Measurements from ENCODE around the gene KCNK17. TPM values are rescaled to one million over a fixed set of nuclear protein-coding genes. Genes with fewer than 3 reads are reported as not detected.

The KCNK17 gene
- total RNA-seq, 1 experiment from 2014 or later = not detected

GRCh38 chr6:39250507-39250906 is 63.7 kb downstream of the KCNK17 start:
- no peak for TF ChIP-seq CTCF (IDR thresholded peaks at IDR 0.05; ENCODE audit: unreplicated experiment)
- Mint-ChIP-seq H3K4me1 (ENCODE audit: insufficient read depth, unreplicated experiment) (no peaks in the 10 kb centered on the region), H3K4me3 (ENCODE audit: unreplicated experiment) (no peak overlapping the region), H3K9me3 (ENCODE audit: unreplicated experiment) (peaks cover 8% of the 10 kb centered on the region), H3K36me3 (ENCODE audit: insufficient read depth, unreplicated experiment) (no peaks in the 10 kb centered on the region), H3K27me3 (ENCODE audit: insufficient read depth, unreplicated experiment) (peaks cover 19% of the 10 kb centered on the region), H3K27ac (ENCODE audit: low read depth, unreplicated experiment) (no peak overlapping the region)
- BruUV-seq (replicated peaks) = no TSS peak
- ChIA-PET POLR2A (no interaction called here), CTCF (no interaction called here)
- DNase-seq (ENCODE audit: unreplicated experiment) = no peak
- intact Hi-C loops (cut with micrococcal nuclease) = no loop called here

- H3K27me3 Mint-ChIP-seq (ENCODE audit: insufficient read depth, unreplicated experiment) = peaks cover 19% of the 10 kb centered on the region
- POLR2A ChIA-PET = no interaction called here
- no peak for TF ChIP-seq CTCF (IDR thresholded peaks at IDR 0.05; ENCODE audit: unreplicated experiment)
- H3K9me3 Mint-ChIP-seq (ENCODE audit: unreplicated experiment) = peaks cover 2% of the 10 kb centered on the region
- no peaks in the 10 kb centered on the region for H3K36me3 Mint-ChIP-seq (ENCODE audit: insufficient read depth, unreplicated experiment)
- H3K4me3 Mint-ChIP-seq (ENCODE audit: unreplicated experiment) = no peak overlapping the region
- CTCF ChIA-PET = interaction anchor here (0.8 kb wide), 1 partner anchor 54 kb away, joined by 4 read pairs; no protein-coding TSS in a partner anchor
- BruUV-seq (replicated peaks) = no TSS peak
- no peaks in the 10 kb centered on the region for H3K4me1 Mint-ChIP-seq (ENCODE audit: insufficient read depth, unreplicated experiment)
- intact Hi-C loops (cut with micrococcal nuclease) = no loop called here
- DNase-seq (ENCODE audit: unreplicated experiment) = no peak
- no peak overlapping the region for H3K27ac Mint-ChIP-seq (ENCODE audit: low read depth, unreplicated experiment)
Observed at GRCh38 chr6:39249278-39249677, 64.9 kb downstream of the KCNK17 start.

Other genes with a start within 250 kb of the KCNK17 start
- gene SAYSD1, start 199.2 kb downstream of the KCNK17 start, total RNA-seq (2022) = 8.4 and 10.9 TPM in 2 replicates
- gene KCNK5, start 84.9 kb downstream of the KCNK17 start, total RNA-seq (2022) = 1.3 and 2.6 TPM in 2 replicates
- not detected in 2 replicates for gene KCNK16, start 8.3 kb upstream of the KCNK17 start, total RNA-seq (2022)